Heart left ventricle (tissue), 16 donors: Measurements from ENCODE around the gene CPNE4. TPM values are rescaled to one million over a fixed set of nuclear protein-coding genes. Genes with fewer than 3 reads are reported as not detected.

Experiments
- ATAC-seq, 4 donors: fragments of 200-7000 bp; cut with Tn5 transposase; one replicate each; pipeline ENCODE4 v1.9.1; 2020 to 2022; ENCODE audit warnings: moderate library complexity in 4 of 4, mild to moderate bottlenecking in 3 of 4, moderate number of reproducible peaks in 1 of 4
- DNase-seq, 5 donors: peaks; one replicate each; pipeline ENCODE4 v3.0.0-alpha.2; 2020
- H3K27ac ChIP-seq, 12 donors: fragments of 200-600 bp; sonication (generic) in 4 of 12; one replicate each; pipeline versions ENCODE4 v1.5.0 to v1.8.0; 2016 to 2022; ENCODE audit warnings: mild to moderate bottlenecking in 2 of 12
- H3K27me3 ChIP-seq, 9 donors: fragments of 200-600 bp; sonication (generic) in 2 of 9; one replicate each; pipeline versions ENCODE4 v1.5.1 to v1.8.0; 2016 to 2022; ENCODE audit warnings: mild to moderate bottlenecking in 3 of 9
- H3K36me3 ChIP-seq, 9 donors: fragments of 200-600 bp; sonication (generic) in 2 of 9; one replicate each; pipeline versions ENCODE4 v1.5.0 to v1.8.0; 2018 to 2022; ENCODE audit warnings: mild to moderate bottlenecking in 2 of 9
- H3K4me1 ChIP-seq, 12 donors: fragments of 200-600 bp; sonication (generic) in 4 of 12; one replicate each; pipeline versions ENCODE4 v1.5.0 to v1.8.0; 2016 to 2022; ENCODE audit warnings: mild to moderate bottlenecking in 3 of 12
- H3K4me3 ChIP-seq, 12 donors: fragments of 200-600 bp; sonication (generic) in 4 of 12; one replicate each; pipeline versions ENCODE4 v1.5.0 to v1.8.0; 2017 to 2022; ENCODE audit warnings: mild to moderate bottlenecking in 9 of 12, moderate library complexity in 4 of 12
- H3K9me3 ChIP-seq, 12 donors: fragments of 200-600 bp; sonication (generic) in 4 of 12; one replicate each; pipeline versions ENCODE4 v1.5.0 to v1.8.0; 2016 to 2022; ENCODE audit warnings: mild to moderate bottlenecking in 1 of 12
- POLR2A ChIP-seq, 2 donors: fragments of 450-650 bp; IDR thresholded peaks; one replicate each; pipeline ENCODE4 v1.6.1; 2017; ENCODE audit warnings: antibody characterized with exemption in 2 of 2, mild to moderate bottlenecking in 2 of 2, moderate library complexity in 2 of 2
- WGBS, 4 donors: extraction: QIAGEN DNeasy Blood & Tissue Kit in 2 of 4; methylation state at CpG; one replicate each; pipeline versions ENCODE4 v1.1.5 to v1.1.7; 2013 to 2018; 5-methylcytosine and 5-hydroxymethylcytosine counted together
- intact Hi-C, 10 donors: fragments of 100-400 bp; cut with DNase I; formaldehyde crosslinking; loops; one replicate each; pipeline versions ENCODE4 v1.11.1 to v1.14.2; 2022
- polyA plus RNA-seq, 2 donors: library from polyadenylated mRNA; stranded (reverse); fragments of 200-250 nt; gene quantifications; one replicate each; pipeline ENCODE4 v1.2.3, GENCODE V29; 2013
- total RNA-seq, 9 donors: library from RNA; depleted of rRNA in 2 of 9; stranded (reverse); fragments of >200 nt in 2 of 9; fragmentation: NEBNext Ultra II Directional in 3 of 9; extraction: Animal tissue kit (Norgen Biotek cat#: 25700) in 3 of 9; gene quantifications; one replicate each; pipeline versions ENCODE4 v1.1.0 to v1.2.4, GENCODE V29; 2016 to 2023
- TF ChIP-seq, protein P1 (sequence below), 12 donors: fragments of 200-600 bp; sonication (generic) in 4 of 12; IDR thresholded peaks; one replicate each; pipeline versions ENCODE4 v1.5.0 to v1.8.0; 2018 to 2022; ENCODE audit warnings: antibody characterized with exemption in 12 of 12, mild to moderate bottlenecking in 5 of 12
- donor health status: ischemic (EF 13 %, LVEDD 7.1; RV severe dilation, severe dysfunction).
- donor health status: healthy with polysubstance abuse.
- donor health status: DM: no; HTN: yes; CAD: no.
- donor health status: DM: no; HTN: no; CAD: no.
- donor health status: ischemic (EF 25% LVEDD 6.9; RV normal size, moderate dysfunction).
- donor health status: ischemic (EF 25% LVEDD 5.7; RV mildly dilated, moderate dysfunction).
- donor health status: healthy.
- donor health status: DM: yes; HTN: yes; CAD: no.
- donor health status: ischemic (EF 35%, LVEDD 5.7; RV mildly dilated, moderate dysfunction).
- donor health status: nonischemic (EF 11% LVEDD 7.7; RV severe dilation, severe dysfunction).
- donor health status: DM: yes; HTN: yes; CAD: no.
- donor health status: PGD.
- donor health status: ischemic (EF 29% LVEDD 5.4; RV normal size, mild dysfunction).
- donor health status: nonischemic (EF 23%, LVEDD 6.1; RV moderate dilation, normal function).

The CPNE4 gene
- total and polyA plus RNA-seq, 11 donors = 1.7 to 99.7 (median 24.9) TPM

DNA sequence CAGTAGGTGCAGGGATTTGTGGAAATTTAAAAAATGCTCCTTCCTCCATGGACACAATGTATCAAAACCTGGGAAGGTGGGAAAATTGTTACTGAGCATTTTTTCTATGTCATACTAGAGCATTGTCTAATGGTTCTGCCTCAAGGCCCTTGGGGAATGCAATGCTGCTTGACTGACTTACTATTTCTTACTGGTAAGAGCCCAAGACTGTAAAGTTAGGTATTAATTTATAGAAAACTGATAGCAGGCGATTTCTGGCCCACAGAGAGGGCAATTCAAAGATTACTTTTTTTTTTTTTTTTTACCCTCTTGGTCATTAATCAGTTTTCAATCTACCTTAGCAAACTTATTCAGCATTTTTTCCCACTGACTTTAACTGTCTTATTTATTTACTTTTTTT is 493.5 kb downstream of the CPNE4 start:
- 80 to 85% (median 81%) methylated on average over 1 of the region's 1 CpG for WGBS, 4 donors
- H3K36me3 ChIP-seq = no peaks in the 10 kb centered on the region
- H3K27ac ChIP-seq = no peak overlapping the region
- H3K27me3 ChIP-seq = no peaks in the 10 kb centered on the region
- peaks cover 0 to 4% (median 0%) of the 10 kb centered on the region in 12 donors for H3K9me3 ChIP-seq
- DNase-seq = no peak
- H3K4me3 ChIP-seq = no peak overlapping the region
- ATAC-seq = no peak
- TF ChIP-seq, protein P1, sequence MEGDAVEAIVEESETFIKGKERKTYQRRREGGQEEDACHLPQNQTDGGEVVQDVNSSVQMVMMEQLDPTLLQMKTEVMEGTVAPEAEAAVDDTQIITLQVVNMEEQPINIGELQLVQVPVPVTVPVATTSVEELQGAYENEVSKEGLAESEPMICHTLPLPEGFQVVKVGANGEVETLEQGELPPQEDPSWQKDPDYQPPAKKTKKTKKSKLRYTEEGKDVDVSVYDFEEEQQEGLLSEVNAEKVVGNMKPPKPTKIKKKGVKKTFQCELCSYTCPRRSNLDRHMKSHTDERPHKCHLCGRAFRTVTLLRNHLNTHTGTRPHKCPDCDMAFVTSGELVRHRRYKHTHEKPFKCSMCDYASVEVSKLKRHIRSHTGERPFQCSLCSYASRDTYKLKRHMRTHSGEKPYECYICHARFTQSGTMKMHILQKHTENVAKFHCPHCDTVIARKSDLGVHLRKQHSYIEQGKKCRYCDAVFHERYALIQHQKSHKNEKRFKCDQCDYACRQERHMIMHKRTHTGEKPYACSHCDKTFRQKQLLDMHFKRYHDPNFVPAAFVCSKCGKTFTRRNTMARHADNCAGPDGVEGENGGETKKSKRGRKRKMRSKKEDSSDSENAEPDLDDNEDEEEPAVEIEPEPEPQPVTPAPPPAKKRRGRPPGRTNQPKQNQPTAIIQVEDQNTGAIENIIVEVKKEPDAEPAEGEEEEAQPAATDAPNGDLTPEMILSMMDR (IDR thresholded peaks at IDR 0.05) = no peak
- TF ChIP-seq POLR2A (IDR thresholded peaks at IDR 0.05) = no peak
- H3K4me1 ChIP-seq = peaks cover 0 to 12% (median 3%) of the 10 kb centered on the region in 12 donors
- intact Hi-C loops = loop anchor here in 2 of 10 donors (10.0 kb wide), 3 partner anchors 254 to 494 kb away; partner anchors contain the start of gene CPNE4 (in 1 of the 2)

DNA sequence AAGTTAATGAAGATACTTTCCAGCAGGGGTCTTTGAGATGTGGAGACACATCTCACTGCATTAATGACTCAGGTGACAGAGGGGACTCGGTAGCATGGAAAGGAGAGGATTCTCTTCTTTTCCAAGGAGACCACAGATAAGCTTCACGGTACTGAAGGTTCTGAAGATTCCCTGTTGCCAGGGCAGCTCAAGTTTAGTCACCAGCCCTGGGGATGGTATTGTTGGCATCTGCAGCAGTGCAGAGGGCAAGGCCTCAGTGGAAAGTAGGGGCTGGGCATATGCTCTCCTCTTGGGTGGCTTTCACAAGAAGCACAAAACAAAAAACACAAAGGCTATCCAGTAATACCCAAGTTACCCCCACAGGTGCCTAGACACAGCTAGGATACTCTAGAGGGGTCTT is 494.0 kb downstream of the CPNE4 start:
- H3K4me1 ChIP-seq = peaks cover 0 to 12% (median 3%) of the 10 kb centered on the region in 12 donors
- no peaks in the 10 kb centered on the region for H3K36me3 ChIP-seq
- ATAC-seq (no peak), DNase-seq (no peak)
- 74 to 83% (median 77%) methylated on average over 2 of the region's 2 CpGs for WGBS, 4 donors
- no peaks in the 10 kb centered on the region for H3K27me3 ChIP-seq
- intact Hi-C loops = loop anchor here in 2 of 10 donors (10.0 kb wide), 3 partner anchors 254 to 494 kb away; partner anchors contain the start of gene CPNE4 (in 1 of the 2)
- H3K27ac ChIP-seq = no peak overlapping the region
- peaks cover 0 to 4% (median 0%) of the 10 kb centered on the region in 12 donors for H3K9me3 ChIP-seq
- H3K4me3 ChIP-seq = no peak overlapping the region
- TF ChIP-seq, protein P1 (IDR thresholded peaks at IDR 0.05) = no peak
- no peak for TF ChIP-seq POLR2A (IDR thresholded peaks at IDR 0.05)

DNA sequence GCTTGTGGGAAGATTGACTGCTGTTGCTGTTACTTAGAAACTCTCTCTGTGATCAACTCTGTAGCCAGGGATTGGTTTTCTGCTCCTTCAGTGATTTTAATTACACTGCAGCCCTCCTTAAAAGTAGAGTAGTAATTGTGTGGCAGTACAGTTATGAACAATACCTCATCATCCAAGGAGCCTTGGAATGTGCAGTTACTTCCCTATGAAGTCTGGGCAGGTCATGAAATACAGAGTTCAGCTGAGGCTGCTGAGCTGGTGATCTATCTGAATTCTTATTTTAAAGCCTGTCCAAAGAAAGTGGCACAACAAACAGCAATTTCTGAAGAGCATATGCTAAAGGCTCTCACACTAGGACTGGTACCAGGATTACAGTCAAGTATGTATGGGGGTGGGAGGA is 494.7 kb downstream of the CPNE4 start:
- ATAC-seq = no peak
- intact Hi-C loops = loop anchor here in 2 of 10 donors (10.0 kb wide), 3 partner anchors 255 to 495 kb away; partner anchors contain the start of gene CPNE4 (in 1 of the 2)
- Histone ChIP-seq H3K4me3 (no peak overlapping the region), H3K27me3 (no peaks in the 10 kb centered on the region), H3K9me3 (peaks cover 0 to 4% (median 0%) of the 10 kb centered on the region in 12 donors), H3K4me1 (peaks cover 0 to 12% (median 3%) of the 10 kb centered on the region in 12 donors), H3K36me3 (no peaks in the 10 kb centered on the region), H3K27ac (no peak overlapping the region)
- no peak for DNase-seq
- no peak for TF ChIP-seq POLR2A (IDR thresholded peaks at IDR 0.05)
- TF ChIP-seq, protein P1 (IDR thresholded peaks at IDR 0.05) = no peak

DNA sequence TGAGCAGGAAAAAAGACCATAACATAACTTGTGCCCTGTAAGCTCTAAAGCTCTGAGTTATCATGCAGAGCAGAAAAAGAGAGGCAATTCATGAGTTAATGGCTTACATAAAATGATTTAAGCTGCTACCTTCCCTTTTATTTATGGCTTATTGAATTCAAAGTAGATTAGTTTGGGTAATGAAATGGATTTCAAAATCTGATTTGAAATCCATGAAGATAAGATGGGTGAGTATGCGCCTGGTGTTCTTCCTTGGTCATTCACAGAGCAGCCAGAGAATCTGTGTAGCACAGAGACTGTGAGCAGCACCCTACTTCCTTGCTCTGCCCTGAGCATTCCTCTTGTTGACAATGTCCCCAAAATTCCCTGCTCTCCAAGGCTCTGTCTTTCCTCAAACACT is 495.8 kb downstream of the CPNE4 start:
- DNase-seq (no peak), ATAC-seq (no peak)
- 91 to 96% (median 95%) methylated on average over 1 of the region's 1 CpG for WGBS, 4 donors
- H3K36me3 ChIP-seq = no peaks in the 10 kb centered on the region
- no peaks in the 10 kb centered on the region for H3K27me3 ChIP-seq
- intact Hi-C loops = loop anchor here in 1 of 10 donors (10.0 kb wide), 1 partner anchor 496 kb away; the partner anchor contains the start of gene CPNE4
- H3K4me1 ChIP-seq = peaks cover 0 to 10% (median under 1%) of the 10 kb centered on the region in 12 donors
- no peak overlapping the region for H3K27ac ChIP-seq
- peaks cover 0 to 4% (median 0%) of the 10 kb centered on the region in 12 donors for H3K9me3 ChIP-seq
- H3K4me3 ChIP-seq = no peak overlapping the region
- TF ChIP-seq, protein P1 (IDR thresholded peaks at IDR 0.05) = no peak
- no peak for TF ChIP-seq POLR2A (IDR thresholded peaks at IDR 0.05)
